IMR-90 (cell line): ENCODE data around the gene RYR3.

Experiments used
- BHLHE40 ChIP-seq: fragments of 150-350 bp; IDR thresholded peaks from 2 replicates; pipeline ENCODE4 v1.6.1; 2016; ENCODE audit warnings: mild to moderate bottlenecking, low read depth, low read length
- CEBPB ChIP-seq: IDR thresholded peaks from 2 replicates; pipeline ENCODE4 v1.6.1; 2012; ENCODE audit warnings: low read depth, low read length, improper control_type of control experiment
- CHD1 ChIP-seq: IDR thresholded peaks from 2 replicates; pipeline ENCODE4 v1.6.1; 2012; ENCODE audit warnings: low read depth, low read length, improper control_type of control experiment
- MAFK ChIP-seq: IDR thresholded peaks from 2 replicates; pipeline ENCODE4 v1.6.1; 2012; ENCODE audit warnings: low read depth, low read length, improper control_type of control experiment
- MAZ ChIP-seq: IDR thresholded peaks from 2 replicates; pipeline ENCODE4 v1.6.1; 2012; ENCODE audit warnings: low read depth, mild to moderate bottlenecking, low read length, improper control_type of control experiment, moderate library complexity, borderline replicate concordance
- POLR2A ChIP-seq: IDR thresholded peaks from 2 replicates; pipeline ENCODE4 v1.6.1; 2012; ENCODE audit warnings: mild to moderate bottlenecking, low read depth, low read length
- RAD21 ChIP-seq: IDR thresholded peaks from 2 replicates; pipeline ENCODE4 v1.6.1; 2012; ENCODE audit warnings: low read length, improper control_type of control experiment
- RCOR1 ChIP-seq: IDR thresholded peaks from 2 replicates; pipeline ENCODE4 v1.6.1; 2012; ENCODE audit warnings: mild to moderate bottlenecking, low read length, improper control_type of control experiment; ENCODE audit not compliant: insufficient replicate concordance
- RFX5 ChIP-seq: IDR thresholded peaks from 2 replicates; pipeline ENCODE4 v1.8.0; 2012; ENCODE audit warnings: low read depth, mild to moderate bottlenecking, low read length, moderate library complexity
- SMC3 ChIP-seq: fragments of 150-350 bp; IDR thresholded peaks from 2 replicates; pipeline ENCODE4 v1.6.1; 2016; ENCODE audit warnings: low read depth, mild to moderate bottlenecking, antibody characterized with exemption, low read length, moderate library complexity
- TF ChIP-seq, protein P1 (sequence below): fragments of 150-350 bp; IDR thresholded peaks from 2 replicates; pipeline ENCODE4 v1.6.1; 2017; ENCODE audit warnings: mild to moderate bottlenecking, antibody characterized with exemption, low read length, low read depth
- TF ChIP-seq, protein P2 (sequence below): conservative IDR thresholded peaks from 2 replicates; pipeline ENCODE4 v1.5.1; 2012; ENCODE audit warnings: mild to moderate bottlenecking, low read depth, low read length, improper control_type of control experiment

DNA sequence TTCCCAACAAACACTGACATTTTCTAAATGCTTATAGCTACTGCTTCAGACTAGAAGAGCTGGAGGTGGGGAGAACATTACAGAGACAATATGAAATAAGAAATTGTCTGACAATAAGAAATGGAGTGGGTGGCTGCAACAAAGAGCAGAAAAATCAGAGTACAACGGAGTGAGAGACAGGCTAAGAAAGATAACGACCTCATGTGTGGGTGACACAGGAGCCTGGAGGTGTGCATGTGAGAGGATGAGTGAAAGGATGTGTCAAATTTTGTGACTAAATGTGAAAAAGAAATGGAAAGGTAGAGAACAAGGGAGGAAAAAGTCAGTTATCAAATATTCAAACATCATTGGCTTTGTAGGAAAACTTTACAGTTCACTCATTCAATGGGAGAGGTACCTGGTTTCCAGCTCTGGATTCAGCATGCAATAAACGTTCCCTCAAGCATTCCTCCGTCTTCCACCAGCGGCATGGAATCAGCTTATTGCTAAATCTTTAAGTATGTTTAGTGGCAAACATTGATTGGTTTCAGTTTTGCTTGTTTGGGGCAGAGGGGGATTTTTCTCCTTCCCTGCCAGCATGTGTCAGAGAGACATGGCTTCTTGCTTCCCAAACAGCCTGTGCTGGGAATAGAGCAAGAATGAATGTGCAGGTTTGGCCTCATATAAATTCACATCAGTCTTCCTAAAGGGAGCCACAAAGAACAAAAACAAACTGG lies 553.8 kb downstream of the RYR3 start:
- TF ChIP-seq, protein P1, sequence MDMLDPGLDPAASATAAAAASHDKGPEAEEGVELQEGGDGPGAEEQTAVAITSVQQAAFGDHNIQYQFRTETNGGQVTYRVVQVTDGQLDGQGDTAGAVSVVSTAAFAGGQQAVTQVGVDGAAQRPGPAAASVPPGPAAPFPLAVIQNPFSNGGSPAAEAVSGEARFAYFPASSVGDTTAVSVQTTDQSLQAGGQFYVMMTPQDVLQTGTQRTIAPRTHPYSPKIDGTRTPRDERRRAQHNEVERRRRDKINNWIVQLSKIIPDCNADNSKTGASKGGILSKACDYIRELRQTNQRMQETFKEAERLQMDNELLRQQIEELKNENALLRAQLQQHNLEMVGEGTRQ: no peak
- TF ChIP-seq, protein P2, sequence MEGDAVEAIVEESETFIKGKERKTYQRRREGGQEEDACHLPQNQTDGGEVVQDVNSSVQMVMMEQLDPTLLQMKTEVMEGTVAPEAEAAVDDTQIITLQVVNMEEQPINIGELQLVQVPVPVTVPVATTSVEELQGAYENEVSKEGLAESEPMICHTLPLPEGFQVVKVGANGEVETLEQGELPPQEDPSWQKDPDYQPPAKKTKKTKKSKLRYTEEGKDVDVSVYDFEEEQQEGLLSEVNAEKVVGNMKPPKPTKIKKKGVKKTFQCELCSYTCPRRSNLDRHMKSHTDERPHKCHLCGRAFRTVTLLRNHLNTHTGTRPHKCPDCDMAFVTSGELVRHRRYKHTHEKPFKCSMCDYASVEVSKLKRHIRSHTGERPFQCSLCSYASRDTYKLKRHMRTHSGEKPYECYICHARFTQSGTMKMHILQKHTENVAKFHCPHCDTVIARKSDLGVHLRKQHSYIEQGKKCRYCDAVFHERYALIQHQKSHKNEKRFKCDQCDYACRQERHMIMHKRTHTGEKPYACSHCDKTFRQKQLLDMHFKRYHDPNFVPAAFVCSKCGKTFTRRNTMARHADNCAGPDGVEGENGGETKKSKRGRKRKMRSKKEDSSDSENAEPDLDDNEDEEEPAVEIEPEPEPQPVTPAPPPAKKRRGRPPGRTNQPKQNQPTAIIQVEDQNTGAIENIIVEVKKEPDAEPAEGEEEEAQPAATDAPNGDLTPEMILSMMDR: no peak
- TF ChIP-seq RFX5 (no peak), POLR2A (no peak), MAZ (no peak), BHLHE40 (no peak), MAFK (no peak), RAD21 (no peak), CHD1 (no peak), CEBPB (no peak), RCOR1 (no peak), SMC3 (no peak)
